Stimulated activated CD4-positive, alpha-beta T cell treated with anti-CD3 and anti-CD28 coated beads, Interleukin-15, amount 100 ng/mL, for 48 hours (primary cell): ENCODE measurements around the gene NUCKS1.
A peak's percentile ranks its signal among the peaks of the same experiment; 100 is the strongest.

Experiments
- DNase-seq, 2 donors: peaks; one replicate each; pipeline ENCODE4 v3.0.0-alpha.2; 2020; ENCODE audit warnings: low read depth in 2 of 2

Gene NUCKS1

DNA sequence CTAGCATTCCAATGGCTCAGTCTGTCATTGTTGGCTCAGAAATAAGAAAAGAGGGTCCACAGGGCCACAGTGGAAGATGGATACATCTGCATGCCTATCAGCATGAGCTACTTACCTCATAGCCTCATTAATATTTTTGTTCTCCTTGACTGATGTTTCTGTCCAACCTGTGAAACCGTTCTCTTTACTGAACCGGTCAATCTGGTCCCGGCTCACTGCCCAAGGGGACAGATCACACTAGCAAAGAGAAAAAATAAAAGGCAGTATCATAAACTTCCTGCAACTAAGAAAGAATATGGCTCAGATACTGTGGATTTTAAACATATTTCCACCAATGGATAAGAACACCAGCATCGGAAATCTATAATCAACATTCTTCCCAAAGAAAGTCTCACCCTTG, 20.6 kb upstream of the NUCKS1 start:
- DNase-seq: no peak

DNA sequence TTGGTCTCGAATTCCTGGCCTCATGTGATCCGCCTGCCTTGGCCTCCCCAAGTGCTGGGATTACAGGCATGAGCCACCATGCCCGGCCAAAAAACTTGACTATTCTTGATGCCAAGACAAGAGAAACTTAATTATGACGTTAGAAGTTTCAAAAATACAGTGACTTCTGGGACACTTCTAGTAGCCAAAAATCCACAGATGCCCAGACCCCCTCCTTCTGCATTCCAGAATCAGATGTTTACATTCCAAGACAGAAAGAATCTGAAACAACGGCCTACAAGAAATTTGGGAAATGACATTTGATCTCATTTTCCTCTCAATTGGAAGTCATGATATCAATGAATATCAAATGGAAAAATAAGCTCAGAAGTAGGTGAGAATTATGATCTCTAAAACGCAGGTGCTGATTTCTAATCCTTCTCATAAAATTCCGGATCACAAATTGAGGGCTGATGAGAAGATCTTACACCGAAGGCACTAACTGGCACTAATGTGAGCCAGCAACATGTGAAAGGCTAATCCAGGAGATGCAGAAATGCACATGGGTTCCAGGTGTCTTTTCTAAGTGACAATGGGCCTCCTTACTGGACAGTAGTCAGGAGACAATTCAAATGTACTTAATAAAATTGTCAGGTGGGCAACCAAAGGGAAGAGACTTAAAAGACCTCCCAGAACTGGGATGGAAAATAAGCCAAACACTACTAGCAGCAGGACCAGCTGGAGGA, 19.8 kb upstream of the NUCKS1 start:
- DNase-seq: no peak

DNA sequence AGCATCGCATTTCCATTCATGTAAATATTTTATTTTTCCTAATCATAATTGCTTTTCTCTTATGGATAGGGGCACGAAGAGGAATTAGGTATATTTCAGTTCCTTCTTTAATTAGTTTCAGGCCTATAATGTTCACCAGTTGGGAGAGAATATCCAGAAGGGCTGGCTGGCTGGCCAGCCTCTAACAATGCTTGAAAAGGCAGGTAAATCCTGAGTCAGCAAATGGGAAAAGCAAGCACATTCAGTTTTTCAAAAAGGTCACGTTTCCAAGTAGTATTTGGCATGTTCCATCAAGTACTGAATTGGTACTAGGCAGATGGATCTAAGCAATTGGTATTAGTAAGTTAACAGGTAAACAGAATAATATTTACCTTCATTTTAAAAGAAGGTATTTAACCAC, 17.3 kb upstream of the NUCKS1 start:
- no peak for DNase-seq

DNA sequence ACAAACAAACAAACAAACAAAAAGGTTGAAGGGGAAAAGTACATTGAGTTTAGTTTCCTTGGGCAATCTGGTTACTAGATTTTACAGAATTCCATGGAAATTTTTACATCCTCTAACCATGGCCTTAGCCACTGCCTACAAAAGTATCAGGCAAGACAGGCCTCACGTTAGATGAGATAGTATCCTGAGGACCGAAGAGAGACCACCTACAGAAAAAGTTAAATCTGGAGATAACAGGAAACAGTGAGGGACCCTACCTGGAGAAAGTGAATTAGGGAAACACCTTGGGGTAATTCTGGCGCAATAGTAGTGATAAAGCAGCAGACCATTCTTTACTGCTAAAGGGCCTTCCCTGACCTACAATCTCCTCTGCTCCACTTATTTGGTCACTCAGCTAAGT, 16.6 kb upstream of the NUCKS1 start:
- DNase-seq: no peak

DNA sequence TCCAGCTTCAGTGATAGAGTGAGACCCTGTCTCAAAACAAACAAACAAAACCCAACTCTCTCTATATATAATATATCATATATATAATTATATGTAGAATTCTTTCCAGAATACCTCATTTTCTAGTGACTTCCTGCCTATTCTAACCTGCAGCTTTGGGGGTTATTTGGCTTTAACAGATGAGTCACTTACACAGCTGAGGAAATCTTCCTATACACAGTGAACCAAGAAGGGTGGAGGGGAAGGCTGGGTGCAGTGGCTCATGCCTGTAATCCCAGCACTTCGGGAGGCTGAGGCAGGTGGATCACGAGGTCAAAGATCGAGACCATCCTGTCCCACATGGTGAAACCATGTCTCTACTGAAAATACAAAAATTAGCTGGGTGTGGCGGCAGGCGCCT, 16.1 kb upstream of the NUCKS1 start:
- no peak for DNase-seq

DNA sequence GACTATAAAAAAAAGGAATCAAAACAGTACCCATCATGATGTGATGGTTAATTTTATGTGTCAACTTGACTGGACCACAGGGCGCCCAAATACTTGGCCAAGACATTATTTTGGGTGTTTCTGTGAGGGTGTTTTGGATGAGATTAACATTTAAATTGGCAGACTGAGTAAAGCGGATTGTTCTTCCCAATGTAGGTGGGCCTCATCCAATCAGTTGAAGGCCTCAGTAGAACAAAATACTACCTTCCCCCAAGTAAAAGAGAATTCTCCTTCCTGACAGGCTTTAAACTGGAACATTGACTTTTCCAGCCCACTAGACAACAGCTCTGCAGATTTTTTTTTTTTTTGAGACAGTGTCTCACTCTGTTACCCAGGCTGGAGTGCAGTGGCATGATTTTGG, 14.6 kb upstream of the NUCKS1 start:
- DNase-seq: no peak

DNA sequence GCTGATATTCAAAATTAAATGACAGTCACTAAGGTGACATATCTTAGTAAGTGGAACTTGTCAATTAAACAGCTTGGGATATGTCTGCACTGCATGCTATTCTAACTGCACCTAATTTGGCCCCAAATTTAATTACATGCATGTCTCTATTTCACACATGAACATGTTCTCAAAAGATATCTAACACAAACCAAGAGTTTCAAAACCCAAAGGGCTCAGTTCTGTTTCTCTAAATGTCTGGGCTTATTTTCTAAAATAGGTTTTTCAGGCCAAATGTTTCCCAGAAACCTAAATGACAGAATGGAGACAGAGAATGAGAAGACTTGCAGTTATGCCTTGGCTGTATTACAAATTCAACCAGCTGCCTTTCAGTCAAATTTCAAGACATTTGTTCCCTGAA, 14.0 kb upstream of the NUCKS1 start:
- DNase-seq: no peak

DNA sequence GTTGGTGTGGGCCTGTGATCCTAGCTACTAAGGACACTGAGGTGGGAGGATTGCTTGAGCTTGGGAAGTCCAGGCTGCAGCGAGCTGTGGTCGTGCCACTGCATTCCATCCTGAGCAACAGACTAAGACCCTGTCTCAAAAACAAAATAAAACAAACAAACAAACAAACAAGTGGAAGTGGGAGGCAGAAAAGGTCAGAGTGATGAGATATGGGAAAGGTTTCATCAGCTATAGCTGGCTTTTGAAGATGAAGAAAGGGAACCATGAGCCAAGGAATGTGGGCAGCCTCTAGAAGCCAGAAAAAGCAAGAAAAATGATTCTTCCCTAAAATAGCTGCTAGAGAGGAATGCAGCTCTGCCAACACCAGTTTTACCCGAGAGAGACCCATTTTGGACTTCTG, 10.6 kb upstream of the NUCKS1 start:
- no peak for DNase-seq

DNA sequence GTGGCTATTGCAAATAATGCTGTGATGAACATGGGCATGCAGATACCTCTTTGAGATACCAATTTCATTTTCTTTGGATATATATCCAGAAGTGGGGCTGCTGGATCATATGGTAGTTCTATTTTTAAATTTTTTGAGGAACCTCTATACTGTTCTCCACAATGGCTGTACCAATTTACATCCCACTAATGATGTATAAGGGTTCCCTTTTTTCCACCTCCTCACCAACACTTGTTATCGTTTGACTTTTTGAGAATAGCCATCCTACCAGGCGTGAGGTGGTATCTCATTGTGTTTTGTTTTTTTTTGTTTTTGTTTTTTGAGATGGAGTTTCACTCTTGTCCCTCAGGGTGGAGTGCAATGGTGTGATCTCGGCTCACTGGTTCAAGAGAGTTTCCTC, 6.6 kb upstream of the NUCKS1 start:
- DNase-seq: no peak

DNA sequence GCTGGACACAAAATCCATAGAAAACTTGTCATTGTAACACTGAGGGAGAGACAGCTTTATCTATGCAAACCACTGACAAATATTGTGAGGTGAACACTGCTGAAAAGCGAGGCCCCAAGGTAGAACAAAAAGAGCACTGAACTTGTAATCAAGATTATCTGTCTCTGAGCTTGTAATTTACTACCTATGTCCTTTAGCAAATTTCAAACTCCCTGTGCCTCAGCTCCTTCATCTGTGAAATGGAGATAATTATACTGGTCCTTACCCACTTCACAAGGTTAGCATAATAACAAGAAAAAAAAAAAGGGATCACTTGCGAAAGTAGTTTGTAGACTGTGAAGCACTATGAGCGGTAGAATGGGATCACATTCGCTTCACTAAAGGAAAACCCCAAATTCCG, 4.9 kb upstream of the NUCKS1 start:
- DNase-seq: no peak

DNA sequence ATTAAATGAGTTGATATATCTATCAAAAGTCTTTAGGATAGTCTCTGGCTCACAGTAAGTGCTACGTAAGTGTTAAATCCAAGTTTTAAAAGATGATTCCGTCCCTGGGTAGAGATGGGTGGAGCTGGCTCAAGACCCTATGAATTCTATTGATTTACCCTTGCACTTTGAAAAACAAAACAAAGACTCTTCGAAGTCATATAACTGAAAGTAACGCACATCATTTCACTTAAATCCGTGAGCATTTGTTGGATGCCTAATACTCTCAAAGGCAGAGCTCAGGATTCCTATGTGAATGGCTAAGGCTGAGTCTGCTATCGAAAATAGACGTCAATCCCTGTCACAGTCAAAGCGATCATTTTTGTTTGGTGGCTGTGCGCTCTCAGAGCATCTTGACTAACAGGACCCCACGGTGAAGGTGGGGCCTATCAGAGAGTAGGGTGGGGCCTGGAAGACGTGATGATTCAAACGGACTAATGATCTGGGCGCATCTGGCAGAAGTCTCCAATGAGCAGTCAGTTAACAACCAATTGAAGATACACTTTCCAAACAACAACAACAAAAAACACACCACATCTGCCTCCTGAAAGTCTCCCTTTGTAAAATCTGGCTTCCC, 1.2 kb upstream of the NUCKS1 start:
- DNase-seq: no peak

DNA sequence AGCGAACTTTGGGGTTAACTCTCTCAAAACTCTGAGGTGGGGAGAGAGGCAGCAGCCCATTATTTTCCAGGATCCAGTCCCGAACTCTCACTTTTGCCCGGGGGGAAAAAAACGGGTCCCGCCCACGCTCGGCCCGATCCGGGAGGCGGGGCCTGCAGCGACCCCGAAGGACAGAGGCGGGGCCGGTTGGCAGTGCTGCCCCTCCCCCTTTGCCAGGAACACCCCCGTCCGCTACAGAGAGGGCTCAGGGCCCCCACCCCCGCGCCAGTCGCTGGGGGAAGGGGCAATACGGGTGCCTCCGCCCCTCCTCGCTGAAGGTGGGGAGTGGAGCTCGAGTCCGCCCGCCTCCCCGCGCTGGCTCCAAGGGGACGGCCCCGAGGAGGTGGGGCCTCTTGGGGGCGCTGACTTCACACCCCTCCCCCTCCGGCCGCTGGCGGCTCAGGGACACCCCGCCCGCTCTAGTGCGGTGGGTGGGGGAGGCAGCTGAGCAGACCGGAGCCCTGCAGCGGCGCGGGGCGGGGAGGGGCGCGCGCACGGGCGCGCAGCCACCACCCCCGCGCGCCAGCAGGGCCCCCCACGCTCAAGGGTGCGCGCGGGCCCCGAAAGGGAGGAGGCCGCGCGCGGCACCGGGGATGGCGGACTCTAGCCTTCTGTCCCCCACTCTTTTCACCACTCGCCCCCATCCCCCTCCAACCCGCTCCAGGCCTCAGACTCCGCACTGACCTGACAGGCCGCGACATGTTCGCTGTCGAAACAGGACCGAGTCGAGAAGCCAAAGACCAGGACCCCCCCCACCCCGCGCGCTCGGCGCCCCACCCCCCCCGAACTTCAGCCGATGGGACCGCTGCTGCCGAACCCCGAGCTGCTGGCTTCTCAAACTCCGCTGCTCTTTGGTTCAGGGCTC, 496 bp downstream of the NUCKS1 start:
- DNase-seq: peak; percentile 95 to 97

DNA sequence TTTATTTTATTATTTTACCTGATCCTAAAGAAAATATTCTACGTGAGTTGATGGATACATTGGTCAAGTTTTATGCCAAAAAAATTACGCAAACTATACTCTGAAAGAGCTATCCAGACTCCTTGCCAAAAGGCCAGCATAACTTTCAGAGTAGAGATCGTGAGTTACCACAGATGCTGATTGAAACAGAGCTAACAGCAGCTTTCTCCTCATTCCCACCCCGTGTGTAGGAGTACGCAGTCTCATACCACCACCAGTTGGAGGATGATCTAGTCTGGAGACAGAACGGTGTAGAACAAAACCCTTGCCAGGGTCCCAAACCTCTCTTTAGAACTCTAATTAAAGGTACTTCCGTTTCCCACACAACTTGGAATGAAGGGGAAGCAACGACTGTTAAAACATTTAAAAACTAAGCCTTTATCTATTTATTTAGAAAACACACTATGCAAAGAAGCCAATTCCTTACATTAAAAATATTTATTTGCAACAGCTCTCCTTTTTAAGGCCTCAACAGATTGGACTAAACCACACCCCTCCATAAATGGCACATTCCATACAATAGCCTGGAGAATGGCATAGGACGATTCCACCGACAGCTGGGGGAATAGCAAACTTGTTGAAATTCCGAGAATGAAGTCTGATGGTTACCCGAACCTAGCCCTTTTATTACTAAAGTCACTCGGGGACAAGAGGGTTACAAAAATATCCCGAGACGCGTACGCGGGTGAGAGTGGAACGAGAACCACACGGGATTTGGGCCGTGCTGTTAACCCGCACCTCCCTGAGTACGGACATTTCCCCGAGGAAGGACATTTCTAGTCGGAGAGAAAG, 1.4 kb downstream of the NUCKS1 start:
- peak; percentile 40 to 43 for DNase-seq

DNA sequence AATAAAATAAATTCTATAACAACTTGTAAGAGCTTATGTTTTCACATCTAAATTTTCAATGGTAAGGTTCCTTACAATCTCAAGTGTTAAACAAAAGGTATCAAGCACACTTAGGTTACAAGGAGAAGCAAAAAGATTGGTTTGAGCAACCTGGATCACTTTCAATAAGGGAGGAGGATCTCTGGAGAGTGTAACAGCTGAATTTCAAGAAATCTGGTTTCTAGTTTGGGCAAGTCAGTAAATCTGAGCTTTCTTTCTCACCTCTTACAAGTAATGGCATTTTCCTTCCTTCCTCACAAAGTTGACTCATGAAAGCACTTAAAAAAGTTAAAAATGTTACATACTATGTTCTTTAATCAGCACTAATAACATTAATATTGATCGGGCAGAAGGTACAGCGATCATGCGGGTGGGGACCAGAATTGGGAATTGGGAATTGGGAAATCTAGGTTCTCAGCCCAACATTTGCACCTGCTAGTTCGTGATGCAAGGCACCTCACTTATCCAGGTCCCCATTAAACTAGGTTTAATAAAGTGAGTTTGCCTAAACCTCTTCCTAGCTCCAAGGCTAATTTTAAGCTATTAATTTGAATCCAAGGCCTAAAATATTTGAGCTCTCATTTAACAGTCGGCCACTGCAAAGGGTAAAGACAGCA, 3.1 kb downstream of the NUCKS1 start:
- no peak for DNase-seq

DNA sequence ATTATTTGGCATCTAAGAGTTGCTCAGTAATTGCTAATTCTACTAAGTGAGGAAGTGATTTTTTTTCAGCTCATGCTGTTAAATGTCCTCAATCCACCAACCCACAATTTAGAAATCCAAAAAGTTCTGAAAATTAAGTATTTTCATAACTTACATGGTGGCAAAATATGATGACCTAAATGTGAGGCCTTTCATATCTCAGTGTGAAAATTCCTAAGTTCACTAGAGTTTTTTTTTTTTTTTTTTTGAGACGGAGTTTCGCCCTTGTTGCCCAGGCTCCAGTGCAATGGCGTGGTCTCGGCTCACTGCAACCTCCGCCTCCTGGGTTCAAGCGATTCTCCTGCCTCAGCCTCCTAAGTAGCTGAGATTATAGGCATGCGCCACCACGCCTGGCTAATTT, 5.6 kb downstream of the NUCKS1 start:
- no peak for DNase-seq

DNA sequence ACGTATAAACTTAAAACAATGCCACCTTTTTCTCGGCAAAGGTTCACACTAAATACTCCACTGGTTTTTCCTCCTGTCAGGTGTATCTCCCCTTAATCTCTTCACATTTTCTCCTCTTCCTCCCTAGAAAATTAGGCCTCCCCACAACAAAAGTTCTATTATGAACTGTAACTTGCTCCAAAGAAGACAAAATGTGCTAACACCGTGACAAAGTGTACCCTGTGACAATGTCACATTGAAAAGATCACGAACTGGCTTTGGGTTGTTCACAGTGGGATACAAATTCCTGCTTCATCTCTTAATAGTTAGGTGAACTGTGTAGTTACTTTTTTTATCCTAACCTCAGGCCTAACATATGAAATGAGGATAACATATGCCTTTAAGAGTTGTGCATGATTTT, 6.0 kb downstream of the NUCKS1 start:
- no peak for DNase-seq

DNA sequence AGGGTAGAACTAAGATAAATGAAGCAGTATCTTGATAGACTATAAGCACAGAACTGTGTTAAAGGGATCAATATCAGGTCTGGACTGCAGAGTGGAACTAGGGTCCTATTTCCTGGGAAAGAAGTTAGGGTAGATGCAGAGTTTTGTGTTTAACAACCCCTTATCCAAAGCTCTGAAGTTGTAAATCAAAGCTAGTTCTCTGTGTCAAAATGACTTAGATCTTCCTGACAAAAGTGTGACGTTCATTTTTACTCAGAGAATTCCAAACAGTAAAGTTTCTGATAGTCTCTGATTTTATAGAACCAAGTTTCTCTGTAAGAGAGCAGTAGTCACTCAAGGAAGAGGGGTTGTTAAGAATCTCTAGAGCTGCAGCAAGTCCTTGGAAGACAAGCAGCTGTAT, 8.3 kb downstream of the NUCKS1 start:
- no peak for DNase-seq

DNA sequence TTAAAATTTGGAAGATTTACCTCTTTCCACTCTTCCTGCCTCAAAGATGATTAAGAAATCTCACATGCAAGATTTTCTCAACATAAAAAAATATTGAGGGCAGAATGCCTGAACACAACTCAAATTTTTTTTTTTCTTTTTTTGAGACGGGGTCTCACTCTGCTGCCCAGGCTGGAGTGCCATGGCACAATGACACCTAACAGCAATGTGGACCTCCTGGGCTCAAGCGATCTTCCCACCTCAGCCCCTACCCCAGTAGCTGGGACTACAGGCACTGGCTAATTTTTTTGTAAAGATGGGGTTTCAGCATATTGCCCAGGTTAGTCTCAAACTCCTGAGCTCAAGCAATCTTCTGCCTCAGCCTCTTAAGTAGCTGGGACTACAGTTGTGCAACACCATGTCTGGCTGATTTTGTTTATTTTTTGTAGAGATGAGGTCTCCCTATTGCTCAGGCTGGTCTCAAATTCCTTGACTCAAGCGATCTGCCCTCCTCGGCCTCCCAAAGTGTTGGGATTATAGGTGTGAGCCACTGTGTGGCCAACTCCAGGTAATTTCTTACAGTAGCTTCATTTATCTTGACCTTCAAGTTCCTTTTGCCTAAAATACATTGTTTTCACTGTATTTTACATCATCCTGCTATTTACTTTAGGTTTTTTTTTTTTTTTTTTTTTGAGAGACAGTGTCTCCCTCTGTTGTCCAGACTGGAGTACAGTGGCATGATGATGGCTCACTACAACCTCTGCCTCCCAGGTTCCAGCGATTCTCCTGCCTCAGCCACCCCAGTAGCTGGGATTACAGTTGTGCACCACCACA, 10.4 kb downstream of the NUCKS1 start:
- DNase-seq: no peak

DNA sequence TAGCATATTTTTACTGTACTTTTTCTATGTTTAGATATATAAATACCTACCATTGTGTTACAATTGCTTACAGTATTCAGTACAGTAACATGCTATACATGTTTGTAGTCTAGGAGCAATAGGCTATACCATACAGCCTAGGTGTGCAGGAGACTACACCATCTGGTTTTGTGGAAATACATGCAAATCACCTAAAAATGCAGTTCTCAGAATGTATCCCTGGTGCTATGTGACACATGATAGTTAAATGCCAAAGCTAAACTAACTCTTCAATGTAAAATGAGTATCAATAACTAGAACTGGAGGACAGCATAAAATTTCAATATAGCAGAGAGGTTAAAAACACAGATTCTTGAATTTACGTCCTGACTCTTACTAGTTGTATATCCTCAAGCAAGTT, 14.8 kb downstream of the NUCKS1 start:
- DNase-seq: no peak

DNA sequence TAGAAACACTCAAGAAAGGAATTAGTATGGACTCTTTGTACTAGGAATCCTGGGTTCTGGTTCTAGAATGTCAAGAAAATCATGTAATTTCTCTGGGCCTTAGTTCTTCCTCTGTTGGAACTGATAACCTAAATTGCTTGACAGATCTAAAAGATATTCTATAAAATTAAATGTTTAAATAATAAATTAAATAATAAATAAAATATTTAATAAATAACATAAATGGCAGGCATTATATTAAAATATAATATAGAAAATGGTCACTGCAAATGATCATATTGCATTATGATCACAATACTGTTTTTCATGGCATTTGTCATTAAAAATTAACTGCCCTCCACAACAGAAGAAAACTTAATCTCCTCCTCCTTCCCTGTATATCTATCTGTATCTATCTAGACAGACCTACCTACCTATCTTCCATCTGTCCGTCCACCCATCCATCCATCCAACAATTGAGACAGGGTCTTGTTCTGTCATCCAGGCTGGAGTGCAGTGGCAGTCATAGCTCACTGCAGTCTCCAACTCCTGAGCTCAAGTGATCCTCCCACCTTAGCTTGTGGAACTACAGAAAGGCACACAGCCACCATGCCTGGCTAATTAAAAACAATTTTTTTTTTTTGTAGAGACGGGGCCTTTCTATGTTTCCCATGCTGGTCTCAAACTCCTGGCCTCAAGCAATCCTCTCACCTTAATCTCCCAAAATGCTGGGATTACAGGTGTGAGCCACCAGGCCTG, 16.4 kb downstream of the NUCKS1 start:
- DNase-seq: no peak
